KOPT-K1 (cell line): ENCODE results near the gene GRM8.

Source experiments
- H3K27ac ChIP-seq: fragments of 200-600 bp; sonication (generic); 2 replicates; pipeline ENCODE4 v1.5.1; 2016; ENCODE audit warnings: antibody characterized with exemption, mild to moderate bottlenecking, low read depth, low read length; ENCODE audit not compliant: poor library complexity, severe bottlenecking
- H3K36me3 ChIP-seq: fragments of 200-600 bp; sonication (generic); 2 replicates; pipeline ENCODE4 v1.5.1; 2017; ENCODE audit warnings: antibody characterized with exemption, mild to moderate bottlenecking, low read length, moderate library complexity; ENCODE audit not compliant: insufficient read depth
- H3K9me3 ChIP-seq: fragments of 200-600 bp; sonication (generic); 2 replicates; pipeline ENCODE4 v1.5.1; 2017; ENCODE audit warnings: antibody characterized with exemption, low read length, mild to moderate bottlenecking; ENCODE audit not compliant: insufficient read depth, poor library complexity, severe bottlenecking

GRM8 gene

GRCh38 chr7:127252778-127253280 lies at the start of gene GRM8:
Gene GRM8, minus strand, starts transcription at chr7:127252941.
- Histone ChIP-seq H3K9me3 (no peaks in the 10 kb centered on the region), H3K27ac (no peak within 1 kb of the TSS), H3K36me3 (no peaks in the 10 kb centered on the region)

GRCh38 chr7:127290801-127291361 lies 38.1 kb upstream of the GRM8 start:
- H3K27ac ChIP-seq = no peak overlapping the region
- no peaks in the 10 kb centered on the region for H3K36me3 ChIP-seq
- H3K9me3 ChIP-seq = no peaks in the 10 kb centered on the region

- Histone ChIP-seq H3K36me3 (no peaks in the 10 kb centered on the region), H3K9me3 (no peaks in the 10 kb centered on the region), H3K27ac (no peak overlapping the region)
Measured at GRCh38 chr7:127290116-127290655, 37.4 kb upstream of the GRM8 start.

GRCh38 chr7:127287133-127287532 lies 34.4 kb upstream of the GRM8 start:
- H3K36me3 ChIP-seq = no peaks in the 10 kb centered on the region
- H3K9me3 ChIP-seq = no peaks in the 10 kb centered on the region
- no peak overlapping the region for H3K27ac ChIP-seq

GRCh38 chr7:127270093-127270492 lies 17.4 kb upstream of the GRM8 start:
- no peaks in the 10 kb centered on the region for H3K36me3 ChIP-seq
- no peak overlapping the region for H3K27ac ChIP-seq
- H3K9me3 ChIP-seq = no peaks in the 10 kb centered on the region

GRCh38 chr7:127266047-127266446 lies 13.3 kb upstream of the GRM8 start:
- no peaks in the 10 kb centered on the region for H3K9me3 ChIP-seq
- no peaks in the 10 kb centered on the region for H3K36me3 ChIP-seq
- H3K27ac ChIP-seq = no peak overlapping the region

GRCh38 chr7:127264219-127264618 lies 11.5 kb upstream of the GRM8 start:
- H3K36me3 ChIP-seq = no peaks in the 10 kb centered on the region
- no peaks in the 10 kb centered on the region for H3K9me3 ChIP-seq
- no peak overlapping the region for H3K27ac ChIP-seq

GRCh38 chr7:127258111-127258510 lies 5.4 kb upstream of the GRM8 start:
- no peak overlapping the region for H3K27ac ChIP-seq

GRCh38 chr7:127257086-127257485 lies 4.3 kb upstream of the GRM8 start:
- Histone ChIP-seq H3K27ac (no peak overlapping the region), H3K36me3 (no peaks in the 10 kb centered on the region), H3K9me3 (no peaks in the 10 kb centered on the region)

More at GRCh38 chr7:127258111-127258510, 5.4 kb upstream of the GRM8 start:
- Histone ChIP-seq H3K36me3 (no peaks in the 10 kb centered on the region), H3K9me3 (no peaks in the 10 kb centered on the region)

GRCh38 chr7:127256041-127256725 lies 3.4 kb upstream of the GRM8 start:
- H3K27ac ChIP-seq = no peak overlapping the region
- no peaks in the 10 kb centered on the region for H3K36me3 ChIP-seq
- no peaks in the 10 kb centered on the region for H3K9me3 ChIP-seq

GRCh38 chr7:127254163-127254684 lies 1.5 kb upstream of the GRM8 start:
- Histone ChIP-seq H3K36me3 (no peaks in the 10 kb centered on the region), H3K27ac (no peak overlapping the region), H3K9me3 (no peaks in the 10 kb centered on the region)

GRCh38 chr7:127253281-127254162 lies 781 bp upstream of the GRM8 start:
- Histone ChIP-seq H3K27ac (no peak overlapping the region), H3K36me3 (no peaks in the 10 kb centered on the region), H3K9me3 (no peaks in the 10 kb centered on the region)

GRCh38 chr7:127252377-127252713 lies 396 bp downstream of the GRM8 start:
- Histone ChIP-seq H3K36me3 (no peaks in the 10 kb centered on the region), H3K9me3 (no peaks in the 10 kb centered on the region), H3K27ac (no peak overlapping the region)

GRCh38 chr7:127251465-127252376 lies 1.0 kb downstream of the GRM8 start:
- no peaks in the 10 kb centered on the region for H3K9me3 ChIP-seq
- no peaks in the 10 kb centered on the region for H3K36me3 ChIP-seq
- H3K27ac ChIP-seq = no peak overlapping the region
